Sigmoid colon (tissue), 7 donors: ENCODE data around the gene GALNT13. TPM values are rescaled to one million over a fixed set of nuclear protein-coding genes. Genes with fewer than 3 reads are reported as not detected.

Experiments used
- DNase-seq: peaks from one replicate; pipeline ENCODE4 v3.0.0-alpha.2; 2019
- H3K27ac ChIP-seq, 4 donors: fragments of 200-600 bp; sonication (generic); one replicate each; pipeline ENCODE4 v1.5.1; 2016 to 2019; ENCODE audit warnings: mild to moderate bottlenecking in 1 of 4
- H3K27me3 ChIP-seq, 3 donors: fragments of 200-600 bp; sonication (generic); one replicate each; pipeline ENCODE4 v1.5.1; 2019; ENCODE audit warnings: mild to moderate bottlenecking in 1 of 3
- H3K36me3 ChIP-seq, 4 donors: fragments of 200-600 bp; sonication (generic); one replicate each; pipeline ENCODE4 v1.5.1; 2016 to 2019
- H3K4me1 ChIP-seq, 4 donors: fragments of 200-600 bp; sonication (generic); one replicate each; pipeline ENCODE4 v1.5.1; 2017 to 2019
- H3K4me3 ChIP-seq, 4 donors: fragments of 200-600 bp; sonication (generic); one replicate each; pipeline ENCODE4 v1.5.1; 2017 to 2019; ENCODE audit warnings: mild to moderate bottlenecking in 2 of 4, moderate library complexity in 1 of 4
- H3K9me3 ChIP-seq, 4 donors: fragments of 200-600 bp in 3 of 4; sonication (generic) in 3 of 4; one replicate each; pipeline versions ENCODE4 v1.5.1 to v1.6.1; 2013 to 2019
- EP300 ChIP-seq, 4 donors: sonication (generic); formaldehyde crosslinking; IDR thresholded peaks; one replicate each; pipeline ENCODE4 v1.6.1; 2017; ENCODE audit warnings: antibody characterized with exemption in 4 of 4
- POLR2A ChIP-seq, 2 donors: fragments of 450-650 bp; IDR thresholded peaks; one replicate each; pipeline ENCODE4 v1.6.1; 2016; ENCODE audit warnings: antibody characterized with exemption in 2 of 2, mild to moderate bottlenecking in 2 of 2, moderate library complexity in 2 of 2
- POLR2AphosphoS5 ChIP-seq, 4 donors: sonication (generic); formaldehyde crosslinking; IDR thresholded peaks; one replicate each; pipeline ENCODE4 v1.6.1; 2017; ENCODE audit warnings: antibody characterized with exemption in 4 of 4
- WGBS, 2 donors: extraction: QIAGEN DNeasy Blood & Tissue Kit; methylation state at CpG; one replicate each; pipeline ENCODE4 v1.1.7; 2013; 5-methylcytosine and 5-hydroxymethylcytosine counted together
- intact Hi-C: fragments of 100-400 bp; cut with DNase I; formaldehyde crosslinking; loops from one replicate; pipeline ENCODE4 v1.15.1; 2023
- polyA plus RNA-seq, 3 donors: library from polyadenylated mRNA; stranded (reverse); fragments of 200-250 nt; gene quantifications; one replicate each; pipeline ENCODE4 v1.2.3, GENCODE V29; 2013
- total RNA-seq, 4 donors: library from RNA; depleted of rRNA; stranded (reverse); fragments of >200 nt; gene quantifications; one replicate each; pipeline ENCODE4 v1.1.0, GENCODE V29; 2016
- TF ChIP-seq, protein P1 (sequence below), 4 experiments: fragments of 450-650 bp in 3 of 4; fragments of 200-600 bp in 1 of 4; IDR thresholded peaks; one replicate each; pipeline ENCODE4 v1.5.1; 2016 to 2019; ENCODE audit warnings: antibody characterized with exemption in 4 of 4, mild to moderate bottlenecking in 3 of 4, moderate library complexity in 2 of 4
- donor health status: healthy with polysubstance abuse.
- donor health status: Bipolar disorder and iron deficiency.
- donor health status: healthy.

GALNT13 gene
- total and polyA plus RNA-seq, 7 donors, result under 0.01 to 2.5 (median 0.82) TPM; not detected in 1

DNA sequence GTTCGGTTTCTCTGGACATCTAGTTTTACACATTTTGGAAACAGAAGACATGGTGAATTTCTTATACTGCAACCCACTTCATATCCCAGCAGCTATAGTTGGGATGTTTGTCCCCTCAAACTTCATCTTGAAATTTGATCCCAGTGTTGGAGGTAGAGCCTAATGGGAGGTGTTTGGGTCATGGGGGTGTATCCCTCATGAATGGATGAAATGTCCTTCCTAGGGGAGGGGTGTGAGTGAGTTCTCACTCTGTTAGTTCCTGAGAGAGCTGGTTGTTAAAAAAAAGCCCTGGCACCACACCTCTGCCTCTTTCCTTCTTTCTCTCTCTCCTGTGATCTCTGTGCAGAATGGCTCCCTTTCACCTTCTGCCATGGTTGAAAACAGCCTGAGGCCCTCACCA is 457.8 kb downstream of the GALNT13 start:
- intact Hi-C loops, result no loop called here
- TF ChIP-seq POLR2A (IDR thresholded peaks at IDR 0.05), result no peak
- TF ChIP-seq, protein P1, sequence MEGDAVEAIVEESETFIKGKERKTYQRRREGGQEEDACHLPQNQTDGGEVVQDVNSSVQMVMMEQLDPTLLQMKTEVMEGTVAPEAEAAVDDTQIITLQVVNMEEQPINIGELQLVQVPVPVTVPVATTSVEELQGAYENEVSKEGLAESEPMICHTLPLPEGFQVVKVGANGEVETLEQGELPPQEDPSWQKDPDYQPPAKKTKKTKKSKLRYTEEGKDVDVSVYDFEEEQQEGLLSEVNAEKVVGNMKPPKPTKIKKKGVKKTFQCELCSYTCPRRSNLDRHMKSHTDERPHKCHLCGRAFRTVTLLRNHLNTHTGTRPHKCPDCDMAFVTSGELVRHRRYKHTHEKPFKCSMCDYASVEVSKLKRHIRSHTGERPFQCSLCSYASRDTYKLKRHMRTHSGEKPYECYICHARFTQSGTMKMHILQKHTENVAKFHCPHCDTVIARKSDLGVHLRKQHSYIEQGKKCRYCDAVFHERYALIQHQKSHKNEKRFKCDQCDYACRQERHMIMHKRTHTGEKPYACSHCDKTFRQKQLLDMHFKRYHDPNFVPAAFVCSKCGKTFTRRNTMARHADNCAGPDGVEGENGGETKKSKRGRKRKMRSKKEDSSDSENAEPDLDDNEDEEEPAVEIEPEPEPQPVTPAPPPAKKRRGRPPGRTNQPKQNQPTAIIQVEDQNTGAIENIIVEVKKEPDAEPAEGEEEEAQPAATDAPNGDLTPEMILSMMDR (IDR thresholded peaks at IDR 0.05), result no peak
- no peak for TF ChIP-seq POLR2AphosphoS5 (IDR thresholded peaks at IDR 0.05)
- no peak for TF ChIP-seq EP300 (IDR thresholded peaks at IDR 0.05)
- Histone ChIP-seq H3K4me1 (no peaks in the 10 kb centered on the region), H3K27me3 (no peaks in the 10 kb centered on the region), H3K4me3 (no peak overlapping the region), H3K9me3 (no peaks in the 10 kb centered on the region), H3K27ac (no peak overlapping the region), H3K36me3 (no peaks in the 10 kb centered on the region)
- 91 to 92% methylated on average over 1 of the region's 1 CpG for WGBS, 2 donors
- DNase-seq, result no peak

DNA sequence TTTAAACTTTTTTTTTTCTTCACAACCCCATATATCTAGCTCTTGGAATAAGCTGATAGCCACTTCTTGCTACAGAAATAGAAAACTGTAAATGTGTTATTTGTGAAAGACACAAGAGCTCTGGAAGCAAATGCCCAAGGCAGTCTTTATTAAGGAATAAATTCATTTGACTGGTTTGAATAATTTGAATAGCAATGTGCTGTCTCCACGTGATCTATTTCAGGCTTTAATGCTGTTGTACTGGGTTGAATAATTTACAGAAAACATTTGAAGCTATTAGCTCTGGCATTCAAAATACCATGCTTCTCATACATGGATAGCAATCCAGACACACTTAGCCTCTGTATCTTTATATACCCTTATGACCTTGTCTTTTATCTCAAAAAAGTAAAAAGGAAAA is 460.1 kb downstream of the GALNT13 start:
- no peak overlapping the region for H3K27ac ChIP-seq
- no peak for DNase-seq

DNA sequence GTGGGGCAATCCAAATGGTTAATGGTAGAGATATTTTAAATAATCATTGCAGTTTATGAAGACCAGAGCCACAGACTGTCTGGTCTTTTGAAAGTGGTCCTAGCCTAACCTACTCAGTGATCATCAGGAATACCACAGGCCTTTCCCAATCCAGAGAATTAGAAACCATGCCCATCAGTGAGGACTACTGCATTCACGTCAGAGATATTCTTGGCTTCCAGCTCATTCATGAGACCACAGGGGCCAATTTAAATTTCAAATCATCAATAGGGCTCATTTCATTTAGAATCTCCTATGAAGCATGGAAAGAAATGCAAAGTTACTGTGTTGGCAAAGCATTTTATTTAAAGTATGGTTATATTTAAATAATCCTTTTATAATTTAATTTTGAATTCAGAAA is 464.5 kb downstream of the GALNT13 start:
- WGBS, 2 donors, result 89 to 93% methylated on average over 1 of the region's 1 CpG
- intact Hi-C loops, result no loop called here
- no peak for DNase-seq
- H3K9me3 ChIP-seq, result no peaks in the 10 kb centered on the region
- no peak for TF ChIP-seq EP300 (IDR thresholded peaks at IDR 0.05)
- no peak for TF ChIP-seq POLR2A (IDR thresholded peaks at IDR 0.05)
- TF ChIP-seq, protein P1 (IDR thresholded peaks at IDR 0.05), result no peak
- no peak for TF ChIP-seq POLR2AphosphoS5 (IDR thresholded peaks at IDR 0.05)
- no peak overlapping the region for H3K4me3 ChIP-seq
- H3K27me3 ChIP-seq, result no peaks in the 10 kb centered on the region
- no peak overlapping the region for H3K27ac ChIP-seq
- no peaks in the 10 kb centered on the region for H3K36me3 ChIP-seq
- no peaks in the 10 kb centered on the region for H3K4me1 ChIP-seq

More for the DNA sequence above, 460.1 kb downstream of the GALNT13 start:
- H3K27me3 ChIP-seq, result no peaks in the 10 kb centered on the region
- H3K4me3 ChIP-seq, result no peak overlapping the region
- H3K4me1 ChIP-seq, result no peaks in the 10 kb centered on the region
- TF ChIP-seq POLR2AphosphoS5 (IDR thresholded peaks at IDR 0.05), result no peak
- TF ChIP-seq, protein P1 (IDR thresholded peaks at IDR 0.05), result no peak
- intact Hi-C loops, result no loop called here
- WGBS, 2 donors, result 57 to 60% methylated on average over 1 of the region's 1 CpG
- no peaks in the 10 kb centered on the region for H3K36me3 ChIP-seq
- H3K9me3 ChIP-seq, result no peaks in the 10 kb centered on the region

DNA sequence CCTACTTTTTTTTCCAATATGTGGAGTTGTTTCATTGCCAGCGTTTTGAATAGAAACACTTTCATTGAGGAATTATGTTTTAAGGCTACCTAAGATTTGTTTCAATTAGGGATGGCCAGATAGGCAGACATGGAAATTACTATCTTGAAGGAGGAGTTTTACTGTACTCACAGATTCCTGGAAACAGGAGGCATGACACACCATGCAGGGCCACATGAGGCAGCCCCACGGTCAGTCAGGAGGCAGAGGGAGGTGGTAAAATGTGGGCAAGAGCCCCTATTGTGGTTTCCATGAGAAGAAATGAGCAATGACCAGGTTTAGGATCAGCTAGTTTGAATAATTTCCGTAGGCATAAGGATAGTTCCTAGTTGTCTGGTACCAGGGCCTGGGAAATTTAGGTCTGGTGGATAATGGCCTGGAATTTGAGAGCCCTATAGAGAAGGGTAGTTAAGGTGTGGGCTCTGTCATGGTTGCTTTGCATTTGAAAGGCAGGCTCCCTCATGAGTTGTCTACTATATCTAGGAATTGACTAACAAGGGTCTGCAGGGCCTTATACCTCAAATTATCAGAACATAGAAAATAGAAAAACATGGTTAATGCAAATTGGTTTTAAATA is 466.7 kb downstream of the GALNT13 start:
- Histone ChIP-seq H3K4me3 (no peak overlapping the region), H3K36me3 (no peaks in the 10 kb centered on the region), H3K27me3 (no peaks in the 10 kb centered on the region), H3K9me3 (no peaks in the 10 kb centered on the region), H3K27ac (no peak overlapping the region), H3K4me1 (no peaks in the 10 kb centered on the region)
- 55% methylated on average over 3 of the region's 3 CpGs for WGBS, 2 donors
- no peak for DNase-seq
- TF ChIP-seq POLR2AphosphoS5 (IDR thresholded peaks at IDR 0.05) (no peak), POLR2A (IDR thresholded peaks at IDR 0.05) (no peak), EP300 (IDR thresholded peaks at IDR 0.05) (no peak)
- TF ChIP-seq, protein P1 (IDR thresholded peaks at IDR 0.05), result no peak
- intact Hi-C loops, result no loop called here

DNA sequence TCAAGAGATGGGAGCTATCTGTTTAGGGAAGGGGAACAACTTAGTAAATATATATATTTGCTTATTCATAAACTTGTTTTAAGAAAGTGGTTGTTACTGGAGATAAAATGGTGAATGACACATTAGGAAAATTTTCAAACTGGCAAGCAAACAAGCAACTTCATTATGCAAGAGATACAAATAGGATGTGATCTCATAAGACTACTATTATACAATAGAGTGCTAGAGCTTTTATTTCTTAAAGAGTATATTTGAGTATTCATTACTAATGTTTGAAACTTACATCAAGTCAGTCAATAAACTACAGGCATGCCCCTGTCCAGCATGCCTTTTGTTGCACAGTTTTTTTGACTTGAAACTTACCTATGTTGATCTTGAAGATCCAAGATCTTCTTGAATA is 471.6 kb downstream of the GALNT13 start:
- intact Hi-C loops, result no loop called here
- Histone ChIP-seq H3K27me3 (no peaks in the 10 kb centered on the region), H3K27ac (no peak overlapping the region), H3K4me1 (no peaks in the 10 kb centered on the region), H3K9me3 (no peaks in the 10 kb centered on the region), H3K36me3 (no peaks in the 10 kb centered on the region), H3K4me3 (no peak overlapping the region)
- TF ChIP-seq POLR2A (IDR thresholded peaks at IDR 0.05), result no peak
- no peak for DNase-seq
